GM21786 (cell line): ENCODE results near the gene WNK4.
"Not testable (repeated sequence)": the region's sequence is repeated elsewhere in the genome, so short reads cannot be mapped to it uniquely, and the experiment has no call there.

Experiments
- ATAC-seq: cut with Tn5 transposase; IDR thresholded peaks from one replicate; pipeline ENCODE4 v1.9.1; 2021; ENCODE audit not compliant: unreplicated experiment

The WNK4 gene

GRCh38 chr17:42769964-42770363 is 10.4 kb upstream of the WNK4 start:
- ATAC-seq, result not testable (repeated sequence)

- no peak for ATAC-seq
Measured at GRCh38 chr17:42772945-42773289, 7.5 kb upstream of the WNK4 start.

- no peak for ATAC-seq
Measured at GRCh38 chr17:42773290-42774035, 6.9 kb upstream of the WNK4 start, which contains the start of gene VPS25. TSS of gene VPS25 (plus strand) at chr17:42773449. CDS start at chr17:42773476, 27 bp downstream.

GRCh38 chr17:42774066-42774745 is 6.2 kb upstream of the WNK4 start:
- ATAC-seq, result no peak

GRCh38 chr17:42775534-42776098 is 4.8 kb upstream of the WNK4 start:
- ATAC-seq, result no peak

GRCh38 chr17:42778570-42778969 is 1.8 kb upstream of the WNK4 start:
- no peak for ATAC-seq

GRCh38 chr17:42779304-42779935 is 990 bp upstream of the WNK4 start:
- ATAC-seq, result no peak

- no peak for ATAC-seq
Measured at GRCh38 chr17:42780851-42781638, 635 bp downstream of the WNK4 start.

GRCh38 chr17:42781639-42782165 is 1.3 kb downstream of the WNK4 start:
- ATAC-seq, result no peak

- no peak for ATAC-seq
Measured at GRCh38 chr17:42782166-42783061, 2.0 kb downstream of the WNK4 start.

GRCh38 chr17:42783062-42783790 is 2.8 kb downstream of the WNK4 start:
- no peak for ATAC-seq

- ATAC-seq, result no peak
Measured at GRCh38 chr17:42783791-42784138, 3.4 kb downstream of the WNK4 start.

GRCh38 chr17:42784409-42784808 is 4.0 kb downstream of the WNK4 start:
- ATAC-seq, result no peak

- ATAC-seq, result no peak
Measured at GRCh38 chr17:42784811-42785592, 4.6 kb downstream of the WNK4 start.

GRCh38 chr17:42787266-42787665 is 6.9 kb downstream of the WNK4 start:
- ATAC-seq, result no peak

GRCh38 chr17:42791948-42792347 is 11.5 kb downstream of the WNK4 start:
- ATAC-seq, result no peak

GRCh38 chr17:42792545-42792944 is 12.1 kb downstream of the WNK4 start:
- ATAC-seq, result no peak

- no peak for ATAC-seq
Measured at GRCh38 chr17:42795061-42795460, 14.7 kb downstream of the WNK4 start.
